Ovary (tissue), 9 donors: Measurements from ENCODE around the gene TMTC2. TPM values are rescaled to one million over a fixed set of nuclear protein-coding genes. Genes with fewer than 3 reads are reported as not detected.

Experiments used
- DNase-seq, 5 donors: peaks; one replicate each; pipeline ENCODE4 v3.0.0-alpha.2; 2019 to 2020
- H3K27ac ChIP-seq, 2 donors: fragments of 200-600 bp; one replicate each; pipeline versions ENCODE4 v1.5.1 to v1.8.0; 2019 to 2022
- H3K27me3 ChIP-seq: fragments of 200-600 bp; one replicate; pipeline ENCODE4 v1.8.0; 2022
- H3K36me3 ChIP-seq: fragments of 200-600 bp; sonication (generic); one replicate; pipeline ENCODE4 v1.5.1; 2019
- H3K4me1 ChIP-seq: one replicate; pipeline ENCODE4 v1.8.1; 2013; ENCODE audit warnings: mild to moderate bottlenecking, moderate library complexity; ENCODE audit not compliant: insufficient read depth
- H3K4me3 ChIP-seq: fragments of 200-600 bp; sonication (generic); one replicate; pipeline ENCODE4 v1.5.1; 2017
- H3K9me3 ChIP-seq, 2 donors: fragments of 200-600 bp in 1 of 2; sonication (generic) in 1 of 2; one replicate each; pipeline versions ENCODE4 v1.5.1 to v1.8.1; 2013 to 2019; ENCODE audit warnings: mild to moderate bottlenecking in 1 of 2, moderate library complexity in 1 of 2
- EP300 ChIP-seq: sonication (generic); formaldehyde crosslinking; IDR thresholded peaks from one replicate; pipeline ENCODE4 v1.6.1; 2017; ENCODE audit warnings: antibody characterized with exemption
- POLR2A ChIP-seq: fragments of 450-650 bp; IDR thresholded peaks from one replicate; pipeline ENCODE4 v1.6.1; 2017; ENCODE audit warnings: antibody characterized with exemption, mild to moderate bottlenecking, moderate library complexity
- WGBS, 3 donors: extraction: QIAGEN DNeasy Blood & Tissue Kit in 1 of 3; methylation state at CpG; one replicate each; pipeline versions ENCODE4 v1.1.5 to v1.1.7; 2013 to 2017; 5-methylcytosine and 5-hydroxymethylcytosine counted together
- intact Hi-C, 4 donors: fragments of 100-400 bp; cut with DNase I; formaldehyde crosslinking; loops; one replicate each; pipeline versions ENCODE4 v1.11.0 to v1.15.1; 2022 to 2023
- polyA plus RNA-seq, 2 donors: library from polyadenylated mRNA; stranded (reverse); fragments of 200-250 nt in 1 of 2; fragments of 350-450 nt in 1 of 2; fragmentation: Illumina TruSeq in 1 of 2; extraction: RNeasy Lipid Tissue Mini Kit (QIAGEN cat#74804) in 1 of 2; gene quantifications; one replicate each; pipeline ENCODE4 v1.2.3, GENCODE V29; 2013 to 2014
- total RNA-seq, 7 donors: library from RNA; depleted of rRNA in 2 of 7; stranded (reverse); fragments of >200 nt in 2 of 7; fragmentation: NEBNext Ultra II Directional in 3 of 7; extraction: Animal tissue kit (Norgen Biotek cat#: 25700) in 3 of 7; gene quantifications; one replicate each; pipeline versions ENCODE4 v1.1.0 to v1.2.4, GENCODE V29; 2016 to 2023
- TF ChIP-seq, protein P1 (sequence below), 3 donors: fragments of 450-650 bp in 2 of 3; fragments of 200-600 bp in 1 of 3; IDR thresholded peaks; one replicate each; pipeline versions ENCODE4 v1.5.1 to v1.8.0; 2016 to 2022; ENCODE audit warnings: antibody characterized with exemption in 3 of 3, mild to moderate bottlenecking in 1 of 3
- donor health status: DM: no; HTN: no; CAD: no; lungs with moderate emphysema.
- donor health status: DM: no; HTN: no; CAD: no.
- donor health status: Bipolar disorder and iron deficiency.
- donor health status: DM: yes; HTN: yes; CAD: no.
- donor health status: DM: no; HTN: no; CAD: no.
- donor health status: DM: yes; HTN: yes; CAD: no.

The TMTC2 gene
- total and polyA plus RNA-seq, 9 donors: 2.0 to 22.6 (median 5.6) TPM

DNA sequence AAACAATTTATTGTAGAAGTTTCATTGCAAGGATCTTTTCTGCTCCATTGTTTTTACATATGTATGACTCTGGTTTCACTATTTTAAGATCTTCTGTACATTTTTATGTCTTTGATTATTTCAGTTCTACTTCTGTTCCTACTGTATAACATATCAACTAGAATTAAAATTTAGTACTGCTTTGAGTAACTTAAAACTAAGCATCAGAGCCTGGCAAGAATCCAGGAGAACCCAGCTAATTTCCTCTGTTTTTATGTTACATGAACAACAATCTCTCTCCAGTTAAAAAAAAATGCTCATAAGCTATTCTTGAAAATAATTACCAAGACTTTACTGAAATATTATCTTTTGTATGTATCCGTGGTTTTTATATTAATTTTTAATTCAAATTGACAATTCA, 370.7 kb downstream of the TMTC2 start:
- WGBS, 3 donors: 16 to 49% (median 37%) methylated on average over 1 of the region's 1 CpG
- H3K27me3 ChIP-seq: no peaks in the 10 kb centered on the region
- no peaks in the 10 kb centered on the region for H3K36me3 ChIP-seq
- TF ChIP-seq EP300 (no peak), POLR2A (no peak)
- TF ChIP-seq, protein P1, sequence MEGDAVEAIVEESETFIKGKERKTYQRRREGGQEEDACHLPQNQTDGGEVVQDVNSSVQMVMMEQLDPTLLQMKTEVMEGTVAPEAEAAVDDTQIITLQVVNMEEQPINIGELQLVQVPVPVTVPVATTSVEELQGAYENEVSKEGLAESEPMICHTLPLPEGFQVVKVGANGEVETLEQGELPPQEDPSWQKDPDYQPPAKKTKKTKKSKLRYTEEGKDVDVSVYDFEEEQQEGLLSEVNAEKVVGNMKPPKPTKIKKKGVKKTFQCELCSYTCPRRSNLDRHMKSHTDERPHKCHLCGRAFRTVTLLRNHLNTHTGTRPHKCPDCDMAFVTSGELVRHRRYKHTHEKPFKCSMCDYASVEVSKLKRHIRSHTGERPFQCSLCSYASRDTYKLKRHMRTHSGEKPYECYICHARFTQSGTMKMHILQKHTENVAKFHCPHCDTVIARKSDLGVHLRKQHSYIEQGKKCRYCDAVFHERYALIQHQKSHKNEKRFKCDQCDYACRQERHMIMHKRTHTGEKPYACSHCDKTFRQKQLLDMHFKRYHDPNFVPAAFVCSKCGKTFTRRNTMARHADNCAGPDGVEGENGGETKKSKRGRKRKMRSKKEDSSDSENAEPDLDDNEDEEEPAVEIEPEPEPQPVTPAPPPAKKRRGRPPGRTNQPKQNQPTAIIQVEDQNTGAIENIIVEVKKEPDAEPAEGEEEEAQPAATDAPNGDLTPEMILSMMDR (IDR thresholded peaks at IDR 0.05): no peak
- no peak overlapping the region for H3K4me3 ChIP-seq
- no peaks in the 10 kb centered on the region for H3K4me1 ChIP-seq
- intact Hi-C loops: no loop called here
- no peak for DNase-seq
- H3K27ac ChIP-seq: no peak overlapping the region
- H3K9me3 ChIP-seq: no peaks in the 10 kb centered on the region

DNA sequence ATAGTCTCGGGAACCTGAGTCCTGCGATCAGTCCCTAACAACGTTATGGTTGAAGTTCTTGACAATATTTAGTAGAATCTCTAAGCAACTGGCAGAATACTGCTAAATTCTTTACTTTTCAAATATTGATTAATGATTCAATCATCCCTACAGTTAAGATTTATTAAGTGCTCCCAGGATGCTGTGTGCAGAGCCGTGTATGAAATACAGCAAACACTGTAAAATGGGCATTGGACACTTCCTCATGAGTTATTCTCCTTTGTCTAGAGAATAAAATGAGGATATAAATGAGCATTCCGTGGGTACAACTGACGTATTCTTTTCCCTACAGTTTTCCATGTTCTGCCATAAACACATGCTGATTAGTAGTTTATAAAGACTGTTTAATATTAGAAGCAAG, 372.4 kb downstream of the TMTC2 start:
- Histone ChIP-seq H3K27me3 (no peaks in the 10 kb centered on the region), H3K4me1 (no peaks in the 10 kb centered on the region), H3K36me3 (no peaks in the 10 kb centered on the region), H3K4me3 (no peak overlapping the region), H3K27ac (no peak overlapping the region), H3K9me3 (no peaks in the 10 kb centered on the region)
- TF ChIP-seq, protein P1 (IDR thresholded peaks at IDR 0.05): no peak
- no peak for TF ChIP-seq EP300
- TF ChIP-seq POLR2A: no peak
- DNase-seq: no peak
- WGBS, 3 donors: 79 to 90% (median 80%) methylated on average over 6 of the region's 6 CpGs
- intact Hi-C loops: no loop called here

DNA sequence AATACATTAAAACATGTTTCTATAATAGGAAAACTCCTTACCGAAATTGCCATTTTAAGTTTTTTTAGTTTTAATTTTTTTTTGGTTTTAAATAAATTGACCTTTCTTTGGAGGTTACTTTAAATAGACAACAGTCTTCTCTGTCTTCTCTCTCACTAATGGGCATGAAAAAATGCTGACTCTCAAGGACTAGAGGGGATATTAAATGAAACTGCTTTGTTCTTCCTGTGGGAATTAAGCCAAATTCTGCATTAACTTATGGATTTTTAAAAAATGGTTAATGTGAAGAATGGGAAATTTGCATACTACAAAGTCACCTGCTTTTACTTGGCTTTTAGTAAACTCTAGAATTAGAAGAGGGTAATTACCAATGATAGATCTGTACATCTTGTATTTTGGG, 378.9 kb downstream of the TMTC2 start:
- no peaks in the 10 kb centered on the region for H3K27me3 ChIP-seq
- H3K4me1 ChIP-seq: no peaks in the 10 kb centered on the region
- intact Hi-C loops: no loop called here
- H3K36me3 ChIP-seq: no peaks in the 10 kb centered on the region
- H3K27ac ChIP-seq: no peak overlapping the region
- no peaks in the 10 kb centered on the region for H3K9me3 ChIP-seq
- no peak overlapping the region for H3K4me3 ChIP-seq
- TF ChIP-seq EP300: no peak
- TF ChIP-seq, protein P1 (IDR thresholded peaks at IDR 0.05): no peak
- TF ChIP-seq POLR2A: no peak
- 61 to 72% (median 70%) methylated on average over 1 of the region's 1 CpG for WGBS, 3 donors
- no peak for DNase-seq

DNA sequence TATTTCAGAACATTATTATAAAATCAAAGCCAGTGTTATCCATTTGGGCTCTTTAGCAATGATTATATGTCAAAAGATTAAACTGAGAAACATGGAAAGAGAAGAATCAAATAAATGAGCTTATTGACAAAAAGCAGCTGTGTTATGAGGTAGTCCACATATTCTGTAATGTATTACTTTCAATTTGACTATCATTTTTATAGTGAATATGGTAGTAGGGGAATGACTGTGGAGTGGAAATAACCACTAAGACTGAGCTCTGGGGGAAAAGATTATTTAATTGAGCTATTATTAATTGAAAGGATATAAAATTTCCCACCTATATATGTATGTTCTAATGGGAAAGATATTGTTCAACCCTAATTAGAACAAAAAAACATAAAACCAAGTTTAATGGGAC, 381.3 kb downstream of the TMTC2 start:
- Histone ChIP-seq H3K9me3 (no peaks in the 10 kb centered on the region), H3K36me3 (no peaks in the 10 kb centered on the region), H3K27ac (no peak overlapping the region), H3K4me3 (no peak overlapping the region), H3K4me1 (no peaks in the 10 kb centered on the region), H3K27me3 (no peaks in the 10 kb centered on the region)
- intact Hi-C loops: no loop called here
- TF ChIP-seq, protein P1 (IDR thresholded peaks at IDR 0.05): no peak
- TF ChIP-seq POLR2A (no peak), EP300 (no peak)
- no peak for DNase-seq
